IMR-90 (cell line): ENCODE data around the gene GALM. TPM values are rescaled to one million over a fixed set of nuclear protein-coding genes. Genes with fewer than 3 reads are reported as not detected.

Source experiments
- ATAC-seq: fragments of 200-7000 bp; cut with Tn5 transposase; 2 replicates; pipeline ENCODE4 v1.9.1; 2020; ENCODE audit warnings: low read depth, mild to moderate bottlenecking, moderate library complexity
- BruUV-seq: library from RNA; stranded (reverse); fragments of 400-500 nt; replicated peaks from 2 replicates; lab custom pipeline; 2021; lab: Mats Ljungman, UMichigan
- CTCF ChIA-PET: fragments of 300-600 bp; formaldehyde crosslinking; extraction: SDS; loops from one replicate; lab custom pipeline; 2021; ENCODE audit warnings: antibody characterized with exemption; lab: Yijun Ruan, JAX
- POLR2A ChIA-PET: fragments of 300-600 bp; sonication (Branson Sonifier 250); formaldehyde crosslinking; loops from one replicate; lab custom pipeline; 2022; ENCODE audit warnings: antibody characterized with exemption; ENCODE audit not compliant: unreplicated experiment; lab: Charles Lee
- DNase-seq: peaks from one replicate; pipeline ENCODE4 v3.0.0; 2013
- H2AFZ ChIP-seq: replicated peaks from 2 replicates; pipeline ENCODE3; 2013; ENCODE audit warnings: low read length, mild to moderate bottlenecking; ENCODE audit not compliant: poor library complexity
- H2AK5ac ChIP-seq: 2 replicates; pipeline ENCODE4 v1.6.1; 2013; ENCODE audit warnings: low read depth, low read length, inconsistent platforms
- H2AK9ac ChIP-seq: replicated peaks from 2 replicates; pipeline ENCODE3; 2013; ENCODE audit warnings: mild to moderate bottlenecking, low read depth, low read length, moderate library complexity; ENCODE audit not compliant: poor library complexity
- H2BK120ac ChIP-seq: 2 replicates; pipeline ENCODE4 v1.6.1; 2013; ENCODE audit warnings: low read depth, low read length, inconsistent platforms
- H2BK15ac ChIP-seq: 3 replicates; pipeline ENCODE4 v1.6.1; 2013; ENCODE audit warnings: low read depth, low read length, inconsistent platforms
- H2BK20ac ChIP-seq: 2 replicates; pipeline ENCODE4 v1.6.1; 2013; ENCODE audit warnings: low read depth, mild to moderate bottlenecking, inconsistent platforms, low read length, moderate library complexity
- H2BK5ac ChIP-seq: 2 replicates; pipeline ENCODE4 v1.6.1; 2013; ENCODE audit warnings: mild to moderate bottlenecking, low read depth, low read length, inconsistent platforms; ENCODE audit not compliant: poor library complexity, severe bottlenecking
- H3K14ac ChIP-seq: replicated peaks from 2 replicates; pipeline ENCODE4 v1.6.1; 2013; ENCODE audit warnings: low read depth, low read length, inconsistent platforms
- H3K18ac ChIP-seq: 2 replicates; pipeline ENCODE4 v1.6.1; 2013; ENCODE audit warnings: low read depth, low read length, control low read depth
- H3K23ac ChIP-seq: 2 replicates; pipeline ENCODE4 v1.6.1; 2013; ENCODE audit warnings: low read depth, low read length, inconsistent platforms
- H3K27ac ChIP-seq: 2 replicates; pipeline ENCODE4 v1.5.1; 2013; ENCODE audit warnings: mild to moderate bottlenecking, control low read depth, low read length; ENCODE audit not compliant: insufficient read depth
- H3K27me3 ChIP-seq: 2 replicates; pipeline ENCODE4 v1.6.1; 2013; ENCODE audit warnings: low read length; ENCODE audit not compliant: control insufficient read depth, insufficient read depth
- H3K36me3 ChIP-seq: 2 replicates; pipeline ENCODE4 v1.6.1; 2013; ENCODE audit warnings: low read length, mixed read lengths; ENCODE audit not compliant: control insufficient read depth, insufficient read depth
- H3K4ac ChIP-seq: 2 replicates; pipeline ENCODE4 v1.6.1; 2013; ENCODE audit warnings: low read depth, low read length, inconsistent platforms
- H3K4me1 ChIP-seq: 2 replicates; pipeline ENCODE4 v1.6.1; 2013; ENCODE audit warnings: low read length, mixed read lengths; ENCODE audit not compliant: control insufficient read depth, insufficient read depth
- H3K4me2 ChIP-seq: 2 replicates; pipeline ENCODE4 v1.6.1; 2013; ENCODE audit warnings: low read depth, mild to moderate bottlenecking, control low read depth, low read length, moderate library complexity
- H3K4me3 ChIP-seq: 2 replicates; pipeline ENCODE4 v1.5.1; 2013; ENCODE audit warnings: low read depth, mild to moderate bottlenecking, control low read depth, low read length, moderate library complexity; ENCODE audit not compliant: insufficient read depth
- H3K56ac ChIP-seq: 2 replicates; pipeline ENCODE4 v1.6.1; 2013; ENCODE audit warnings: low read length, inconsistent platforms; ENCODE audit not compliant: insufficient read depth; ENCODE audit errors: extremely low read depth
- H3K79me1 ChIP-seq, 2 experiments: 2 replicates each; pipeline ENCODE4 v1.6.1; 2013; ENCODE audit warnings: low read length in 2 of 2, inconsistent platforms in 1 of 2, low read depth in 1 of 2
- H3K9ac ChIP-seq: 2 replicates; pipeline ENCODE4 v1.6.1; 2013; ENCODE audit warnings: low read depth, low read length, control low read depth
- H3K9me1 ChIP-seq: 2 replicates; pipeline ENCODE4 v1.6.1; 2013; ENCODE audit warnings: low read length, inconsistent platforms; ENCODE audit not compliant: insufficient read depth
- H3K9me3 ChIP-seq: 2 replicates; pipeline ENCODE4 v1.6.1; 2013; ENCODE audit warnings: low read length; ENCODE audit not compliant: control insufficient read depth, insufficient read depth
- H4K20me1 ChIP-seq: 2 replicates; pipeline ENCODE4 v1.6.1; 2013; ENCODE audit warnings: low read length, inconsistent platforms; ENCODE audit not compliant: insufficient read depth
- H4K5ac ChIP-seq: 2 replicates; pipeline ENCODE4 v1.6.1; 2013; ENCODE audit warnings: mild to moderate bottlenecking, low read depth, low read length, control low read depth
- H4K8ac ChIP-seq, 2 experiments: 2 replicates each; pipeline ENCODE4 v1.6.1; 2013; ENCODE audit warnings: low read depth in 2 of 2, low read length in 2 of 2, control low read depth in 1 of 2, inconsistent platforms in 1 of 2
- H4K91ac ChIP-seq: 2 replicates; pipeline ENCODE4 v1.6.1; 2013; ENCODE audit warnings: low read depth, low read length, inconsistent platforms; ENCODE audit not compliant: insufficient read depth
- CEBPB ChIP-seq: IDR thresholded peaks from 2 replicates; pipeline ENCODE4 v1.6.1; 2012; ENCODE audit warnings: low read depth, low read length, improper control_type of control experiment
- POLR2A ChIP-seq: IDR thresholded peaks from 2 replicates; pipeline ENCODE4 v1.6.1; 2012; ENCODE audit warnings: mild to moderate bottlenecking, low read depth, low read length
- WGBS, 2 experiments: methylation state at CpG; one replicate each; pipeline versions ENCODE4 v1.1.5 to v1.1.7; 2013; ENCODE audit warnings: missing lambda C conversion rate in 2 of 2; ENCODE audit not compliant: insufficient read length in 1 of 2; ENCODE audit errors: extremely low coverage in 2 of 2; 5-methylcytosine and 5-hydroxymethylcytosine counted together
- dilution Hi-C: fragments of 300-500 bp; cut with HindIII; formaldehyde crosslinking; loops from one replicate; pipeline ENCODE4 v1.14.3; 2018; ENCODE audit warnings: low sequenced_read_pairs; ENCODE audit not compliant: unreplicated experiment
- in situ Hi-C: fragments of 300-500 bp; cut with MboI; formaldehyde crosslinking; loops from 3 replicates; pipeline ENCODE4 v1.14.3; 2019; ENCODE audit warnings: low sequenced_read_pairs, inconsistent platforms, mixed read lengths
- intact Hi-C: fragments of 100-400 bp; cut with micrococcal nuclease; formaldehyde crosslinking; loops from 2 replicates; pipeline ENCODE4 v1.10.0; 2022
- polyA plus RNA-seq, 3 experiments: library from polyadenylated mRNA; depleted of rRNA; stranded (reverse); fragments of >200 nt; gene quantifications; 2 replicates each; pipeline ENCODE4 v1.2.3, GENCODE V29; 2012; ENCODE audit warnings: low replicate concordance in 1 of 3
- total RNA-seq: library from RNA; depleted of rRNA; stranded (reverse); fragments of >200 nt; gene quantifications from 2 replicates; pipeline ENCODE4 v1.2.3, GENCODE V29; 2012
- TF ChIP-seq, protein P1 (sequence below): conservative IDR thresholded peaks from 2 replicates; pipeline ENCODE4 v1.5.1; 2012; ENCODE audit warnings: mild to moderate bottlenecking, low read depth, low read length, improper control_type of control experiment

Gene GALM
- total and polyA plus RNA-seq, 2 of the 4 experiments (the other 2 are of a cell fraction): 12.1 to 24.2 TPM

- Histone ChIP-seq H3K18ac (no peak overlapping the region), H3K4me1 (no peaks in the 10 kb centered on the region; the same call in 1 of the 2 replicates), H3K9ac (no peak overlapping the region), H4K20me1 (no peaks in the 10 kb centered on the region), H3K4me2 (no peak overlapping the region), H3K23ac (no peak overlapping the region), H4K8ac (no peak overlapping the region), H3K36me3 (no peaks in the 10 kb centered on the region), H3K14ac (no peak overlapping the region), H2AK9ac (no peak overlapping the region), H3K56ac (no peak overlapping the region), H4K5ac (no peak overlapping the region), H3K9me1 (no peaks in the 10 kb centered on the region), H3K4ac (no peak overlapping the region), H2AK5ac (no peak overlapping the region), H2BK15ac (no peak overlapping the region), H3K4me3 (no peak overlapping the region), H3K9me3 (no peaks in the 10 kb centered on the region; the same call in 1 of the 2 replicates), H3K27me3 (peaks cover 2% of the 10 kb centered on the region), H2AFZ (no peak overlapping the region), H2BK5ac (no peak overlapping the region), H3K79me1 (no peaks in the 10 kb centered on the region), H3K27ac (no peak overlapping the region), H2BK120ac (no peak overlapping the region), H4K91ac (no peak overlapping the region), H2BK20ac (no peak overlapping the region)
- TF ChIP-seq CEBPB: peak; percentile 28; the same call in 1 of the 2 replicates
- TF ChIP-seq, protein P1, sequence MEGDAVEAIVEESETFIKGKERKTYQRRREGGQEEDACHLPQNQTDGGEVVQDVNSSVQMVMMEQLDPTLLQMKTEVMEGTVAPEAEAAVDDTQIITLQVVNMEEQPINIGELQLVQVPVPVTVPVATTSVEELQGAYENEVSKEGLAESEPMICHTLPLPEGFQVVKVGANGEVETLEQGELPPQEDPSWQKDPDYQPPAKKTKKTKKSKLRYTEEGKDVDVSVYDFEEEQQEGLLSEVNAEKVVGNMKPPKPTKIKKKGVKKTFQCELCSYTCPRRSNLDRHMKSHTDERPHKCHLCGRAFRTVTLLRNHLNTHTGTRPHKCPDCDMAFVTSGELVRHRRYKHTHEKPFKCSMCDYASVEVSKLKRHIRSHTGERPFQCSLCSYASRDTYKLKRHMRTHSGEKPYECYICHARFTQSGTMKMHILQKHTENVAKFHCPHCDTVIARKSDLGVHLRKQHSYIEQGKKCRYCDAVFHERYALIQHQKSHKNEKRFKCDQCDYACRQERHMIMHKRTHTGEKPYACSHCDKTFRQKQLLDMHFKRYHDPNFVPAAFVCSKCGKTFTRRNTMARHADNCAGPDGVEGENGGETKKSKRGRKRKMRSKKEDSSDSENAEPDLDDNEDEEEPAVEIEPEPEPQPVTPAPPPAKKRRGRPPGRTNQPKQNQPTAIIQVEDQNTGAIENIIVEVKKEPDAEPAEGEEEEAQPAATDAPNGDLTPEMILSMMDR: no peak
- TF ChIP-seq POLR2A: no peak
- DNase-seq: peak; percentile 22
- dilution Hi-C loops: no loop called here
- CTCF ChIA-PET: no interaction called here
- in situ Hi-C loops: no loop called here
- no peak for ATAC-seq
- POLR2A ChIA-PET: no interaction called here
- intact Hi-C loops: no loop called here
- BruUV-seq: no TSS peak
- WGBS, 2 experiments: 80% methylated on average over 3 of the region's 7 CpGs; no CpG with 5 or more reads in 1 of the 2 experiments
Observed at GRCh38 chr2:38648107-38648761, 17.7 kb upstream of the GALM start.
